Measurements from ENCODE around the gene DKKL1.

DKKL1 gene

DNA sequence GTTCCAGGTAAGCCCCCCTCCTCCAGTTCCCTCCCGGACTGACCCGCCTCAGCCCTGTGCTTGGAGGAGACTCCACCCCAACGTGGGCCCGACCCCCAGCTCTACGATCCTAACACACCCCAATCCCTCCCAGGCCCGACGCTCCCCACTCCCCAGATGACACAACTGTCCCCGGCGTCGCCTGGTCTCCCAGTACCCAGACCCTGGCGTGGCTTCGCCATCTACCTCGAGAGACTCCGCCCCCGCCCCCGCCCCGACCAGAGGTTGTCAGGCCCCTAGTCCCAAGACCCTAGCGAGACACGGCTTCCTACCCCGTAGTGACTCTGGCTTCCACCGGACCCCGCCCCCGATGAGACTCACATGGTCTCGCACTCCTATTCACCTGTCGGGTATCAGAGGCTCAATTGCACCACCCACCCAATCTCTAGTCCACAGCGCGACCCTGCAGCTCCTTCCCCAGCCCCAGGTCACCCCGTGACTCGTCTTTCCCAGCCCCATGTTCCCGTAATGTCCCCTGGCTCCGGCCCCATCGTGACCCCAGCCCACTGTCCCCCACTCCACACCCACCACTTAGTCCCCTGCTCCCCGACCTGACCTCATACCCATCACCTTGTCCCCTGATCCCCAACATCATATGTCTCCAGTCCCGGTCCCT is 25.5 kb upstream of the DKKL1 start:
- DNase-seq (ENCODE audit: low read depth, low spot score): no peak

DNA sequence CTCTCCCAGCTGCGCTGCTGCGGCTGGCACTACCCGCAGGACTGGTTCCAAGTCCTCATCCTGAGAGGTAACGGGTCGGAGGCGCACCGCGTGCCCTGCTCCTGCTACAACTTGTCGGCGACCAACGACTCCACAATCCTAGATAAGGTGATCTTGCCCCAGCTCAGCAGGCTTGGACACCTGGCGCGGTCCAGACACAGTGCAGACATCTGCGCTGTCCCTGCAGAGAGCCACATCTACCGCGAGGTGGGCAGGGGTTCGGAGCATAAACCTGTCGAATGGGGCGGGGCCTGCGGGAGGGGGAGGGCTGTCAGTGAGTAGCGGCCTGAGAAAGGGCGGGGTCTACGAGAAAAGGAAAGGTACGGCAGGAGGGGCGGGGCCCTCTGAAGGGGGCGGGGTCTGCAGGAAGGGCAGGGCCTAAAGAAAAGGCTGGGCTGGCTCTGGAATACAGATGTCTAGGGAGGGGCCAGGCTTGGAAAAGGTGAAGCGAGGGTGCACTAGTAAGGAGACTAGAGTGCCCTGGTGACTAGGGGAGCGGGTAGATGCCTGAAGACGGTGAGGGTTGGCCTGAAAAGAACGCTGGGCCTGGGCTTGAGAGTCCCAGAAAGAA is 24.9 kb upstream of the DKKL1 start:
- DNase-seq (ENCODE audit: low read depth, low spot score): no peak

DNA sequence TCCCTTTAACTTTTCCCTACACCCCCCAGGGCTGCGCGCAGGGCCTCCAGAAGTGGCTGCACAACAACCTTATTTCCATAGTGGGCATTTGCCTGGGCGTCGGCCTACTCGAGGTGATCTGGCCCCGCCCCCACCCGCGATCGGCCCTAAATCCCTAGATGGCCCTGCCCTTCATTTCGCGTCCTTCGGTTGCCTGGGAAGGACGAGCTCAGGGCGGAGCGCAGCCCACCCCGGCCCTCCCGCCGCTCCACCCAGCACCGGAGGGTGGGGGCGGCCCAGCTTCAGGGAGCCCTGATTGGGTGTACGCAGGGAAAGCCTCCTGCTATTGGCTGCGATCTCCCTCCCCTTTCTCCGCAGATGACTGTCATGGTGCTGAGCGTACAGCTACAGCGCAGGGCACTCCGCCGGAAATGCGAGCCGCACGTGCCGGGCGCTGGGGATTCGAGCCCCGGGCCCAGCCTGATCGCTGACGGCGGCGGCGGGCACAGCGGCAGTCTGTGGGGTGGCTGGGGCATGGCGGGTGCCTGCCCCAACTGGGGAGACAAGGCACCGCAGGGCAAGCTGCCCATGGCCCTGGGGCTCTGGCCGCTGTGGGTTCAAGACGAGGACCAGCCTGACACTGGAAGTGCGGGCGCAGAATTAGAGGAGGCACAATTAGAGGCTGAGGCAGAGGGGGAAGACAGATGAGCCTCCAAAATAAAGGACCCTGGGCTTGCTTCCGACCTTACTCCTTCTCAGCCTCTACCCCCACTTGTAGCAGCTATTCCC is 24.2 kb upstream of the DKKL1 start:
- DNase-seq (ENCODE audit: low read depth, low spot score): no peak

DNA sequence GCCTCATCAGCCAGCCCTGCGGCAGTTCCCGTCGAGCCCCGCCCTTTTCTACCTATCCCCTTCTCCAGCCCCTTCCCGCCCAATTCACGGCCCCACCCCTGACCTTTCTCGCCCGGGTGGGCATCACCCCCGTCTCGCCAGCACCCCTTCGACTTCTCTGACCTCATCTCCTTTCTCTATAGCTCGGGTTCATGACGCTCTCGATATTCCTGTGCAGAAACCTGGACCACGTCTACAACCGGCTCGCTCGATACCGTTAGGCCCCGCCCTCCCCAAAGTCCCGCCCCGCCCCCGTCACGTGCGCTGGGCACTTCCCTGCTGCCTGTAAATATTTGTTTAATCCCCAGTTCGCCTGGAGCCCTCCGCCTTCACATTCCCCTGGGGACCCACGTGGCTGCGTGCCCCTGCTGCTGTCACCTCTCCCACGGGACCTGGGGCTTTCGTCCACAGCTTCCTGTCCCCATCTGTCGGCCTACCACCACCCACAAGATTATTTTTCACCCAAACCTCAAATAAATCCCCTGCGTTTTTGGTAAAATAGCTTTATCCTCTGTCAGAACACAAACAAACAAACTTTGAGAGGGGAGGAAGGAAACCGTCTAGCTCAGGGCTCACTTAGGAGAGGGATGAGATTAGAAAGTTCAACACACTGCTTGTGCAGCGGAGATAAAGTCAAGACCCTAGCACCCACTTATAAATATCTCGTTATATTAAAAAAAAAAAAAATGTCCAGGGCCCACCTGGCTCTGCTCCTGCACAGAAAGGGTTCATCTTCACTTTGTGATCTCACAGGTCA is 23.4 kb upstream of the DKKL1 start:
- DNase-seq (ENCODE audit: low read depth, low spot score): no peak

DNA sequence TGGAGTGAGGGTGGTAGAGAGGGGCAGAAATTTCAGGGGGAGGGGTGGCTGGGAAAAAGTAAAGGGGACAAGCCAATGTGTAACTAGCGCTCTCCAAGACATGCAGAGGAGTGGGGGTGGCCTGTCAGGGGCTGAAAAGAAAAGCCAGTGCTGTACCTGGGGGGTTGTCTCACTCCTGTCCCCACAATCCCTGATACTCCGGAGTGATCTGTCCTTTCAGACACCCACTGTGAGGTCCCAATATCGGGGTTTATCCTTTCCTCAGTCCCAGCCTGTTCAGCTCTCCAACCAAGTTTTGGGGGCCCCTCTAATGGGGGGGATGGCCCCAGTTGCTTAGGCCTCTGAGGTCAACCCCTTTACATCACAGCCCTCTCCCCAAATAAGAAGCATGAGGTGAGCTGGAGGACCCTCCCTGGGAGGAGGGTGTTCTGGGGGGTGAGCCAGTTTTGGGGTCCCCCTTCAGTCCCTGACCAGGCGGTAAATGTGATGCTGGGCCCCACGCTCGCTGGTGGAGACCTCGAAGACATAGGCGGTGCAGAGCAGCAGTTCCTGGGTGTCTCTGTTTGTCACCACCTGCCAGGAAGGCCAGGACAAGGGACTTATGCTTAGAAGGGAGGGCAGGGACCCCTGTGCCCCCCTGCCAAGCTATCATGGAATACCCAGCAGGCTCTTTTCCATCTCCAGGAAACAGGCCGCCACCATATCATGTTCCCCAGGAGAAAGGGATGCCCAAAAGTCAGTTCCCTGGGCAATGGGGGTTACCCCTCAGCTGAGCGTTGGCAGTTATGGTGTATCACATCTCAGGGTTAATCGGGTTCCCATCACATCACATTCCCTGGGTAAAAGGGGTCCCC is 22.6 kb upstream of the DKKL1 start:
- no peak for DNase-seq (ENCODE audit: low read depth, low spot score)

DNA sequence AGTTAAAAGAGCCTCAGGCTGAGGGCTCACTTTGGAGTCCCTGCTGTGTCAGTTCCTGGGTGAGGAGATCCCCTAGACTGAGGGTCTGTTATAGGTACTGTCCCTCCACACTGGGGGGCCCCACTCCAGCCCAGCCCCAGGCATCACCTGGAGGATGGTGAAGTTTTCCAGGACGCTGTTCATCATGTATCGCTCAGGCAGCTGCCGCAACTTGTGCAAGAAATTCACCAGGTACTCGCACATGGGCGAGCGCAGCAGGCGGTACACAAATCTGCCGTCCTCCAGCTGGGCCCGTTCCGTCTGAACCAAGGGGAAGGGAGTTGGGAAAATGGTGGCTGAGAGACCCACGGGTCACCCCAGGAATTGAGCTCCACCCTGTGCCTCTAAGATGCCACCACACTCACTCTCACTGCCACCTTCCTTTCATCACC is 21.4 kb upstream of the DKKL1 start:
- DNase-seq (ENCODE audit: low read depth, low spot score): no peak

DNA sequence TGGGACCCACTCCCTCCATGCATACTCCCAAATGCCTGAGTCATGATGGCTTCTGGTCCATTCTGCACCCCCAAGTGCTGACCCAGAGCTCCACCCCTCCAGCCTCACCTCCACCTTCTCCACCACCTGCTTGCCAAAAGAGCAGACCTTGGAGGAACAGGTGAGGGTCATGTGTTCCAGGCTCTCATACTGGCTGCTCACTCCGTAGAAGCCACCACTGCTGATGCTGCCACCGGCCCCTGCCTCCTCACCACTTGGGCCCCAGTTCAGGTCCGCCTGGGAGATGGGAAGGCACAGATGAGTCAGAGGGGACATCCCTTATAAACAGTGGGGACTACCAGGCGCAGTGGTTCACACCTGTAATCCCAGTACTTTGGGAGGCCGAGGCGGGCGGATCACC is 20.6 kb upstream of the DKKL1 start:
- DNase-seq (ENCODE audit: low read depth, low spot score): no peak

DNA sequence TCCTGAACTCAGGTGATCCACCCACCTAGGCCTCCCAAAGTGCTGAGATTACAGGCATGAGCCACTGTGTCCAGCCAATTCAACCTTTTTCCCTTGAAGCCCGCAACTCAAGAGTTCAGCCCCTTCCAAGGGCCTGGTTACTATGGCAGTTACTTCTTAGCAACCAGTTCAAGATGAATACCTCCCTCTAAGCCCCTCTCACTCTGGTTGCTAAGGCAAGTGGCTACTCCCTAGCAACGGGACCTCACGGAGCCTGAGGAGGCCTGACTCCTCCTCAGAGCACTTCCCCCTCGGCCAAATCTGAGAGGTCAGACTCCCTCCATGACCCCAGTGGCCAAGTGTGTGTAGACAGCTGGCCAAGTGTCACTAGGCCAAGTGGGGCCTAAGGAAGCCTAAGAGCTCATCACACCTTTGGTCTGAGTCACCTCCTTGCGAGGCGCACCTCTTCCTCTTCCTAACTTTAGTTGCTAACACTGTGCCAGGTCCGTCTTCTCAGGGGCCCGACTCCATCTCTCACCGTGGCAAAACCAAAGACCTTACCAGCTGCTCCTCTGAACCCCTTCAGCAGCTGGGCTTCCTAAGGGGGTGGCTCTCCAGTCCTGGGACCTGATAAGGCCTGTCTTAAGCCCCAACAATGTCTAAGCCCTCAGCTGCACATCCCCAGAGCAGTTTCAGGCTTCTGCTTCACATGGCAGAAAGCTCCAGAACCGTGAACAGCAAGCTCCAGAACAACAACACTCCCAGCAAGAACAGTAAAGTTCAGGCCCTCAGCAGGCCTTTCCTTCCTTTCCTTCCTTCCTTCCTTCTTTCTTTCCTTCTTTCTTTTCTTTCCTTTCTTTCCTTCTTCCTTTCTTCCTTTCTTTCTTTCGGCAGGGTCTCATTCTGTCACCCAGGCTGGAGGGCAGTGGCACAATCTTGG is 18.9 kb upstream of the DKKL1 start:
- no peak for DNase-seq (ENCODE audit: low read depth, low spot score)

DNA sequence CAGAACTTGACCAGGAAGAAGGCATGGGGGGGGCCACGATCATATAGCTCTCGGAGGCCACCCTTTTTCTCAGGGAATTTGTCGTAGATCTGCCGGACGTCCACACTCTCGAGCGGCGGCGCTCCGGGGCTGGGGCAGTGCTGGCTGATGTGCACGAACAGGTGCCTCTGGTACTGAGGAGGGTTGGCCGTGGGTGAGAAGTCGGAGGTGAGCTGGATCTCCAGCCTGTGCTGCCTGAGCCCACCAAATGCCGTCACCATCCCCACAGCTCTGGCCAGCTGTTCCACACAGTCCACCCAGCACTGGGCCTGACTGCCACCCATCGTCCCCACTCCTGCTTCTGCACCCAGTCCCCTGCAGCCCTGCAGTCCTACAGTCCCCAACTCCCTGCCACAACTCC is 16.5 kb upstream of the DKKL1 start:
- DNase-seq (ENCODE audit: low read depth, low spot score): no peak

DNA sequence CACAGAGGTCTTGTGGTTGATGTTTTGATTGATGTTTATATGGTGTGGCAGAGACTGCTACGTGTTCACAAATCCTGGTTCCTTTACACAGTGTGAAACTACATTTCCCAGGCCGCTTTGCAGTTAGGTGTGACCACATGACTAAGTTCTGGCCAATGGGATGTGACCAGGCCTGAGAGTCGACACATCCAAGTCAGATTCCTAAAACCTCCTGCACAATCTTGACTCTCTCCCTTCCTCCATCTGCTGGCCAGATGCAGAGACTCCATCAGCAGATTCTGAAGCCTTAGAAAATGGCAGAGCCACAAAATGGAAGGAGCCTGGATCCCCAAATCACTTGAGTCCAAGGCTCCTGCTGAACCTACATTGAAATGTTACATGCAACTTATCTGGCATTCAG is 15.8 kb upstream of the DKKL1 start:
- no peak for DNase-seq (ENCODE audit: low read depth, low spot score)

DNA sequence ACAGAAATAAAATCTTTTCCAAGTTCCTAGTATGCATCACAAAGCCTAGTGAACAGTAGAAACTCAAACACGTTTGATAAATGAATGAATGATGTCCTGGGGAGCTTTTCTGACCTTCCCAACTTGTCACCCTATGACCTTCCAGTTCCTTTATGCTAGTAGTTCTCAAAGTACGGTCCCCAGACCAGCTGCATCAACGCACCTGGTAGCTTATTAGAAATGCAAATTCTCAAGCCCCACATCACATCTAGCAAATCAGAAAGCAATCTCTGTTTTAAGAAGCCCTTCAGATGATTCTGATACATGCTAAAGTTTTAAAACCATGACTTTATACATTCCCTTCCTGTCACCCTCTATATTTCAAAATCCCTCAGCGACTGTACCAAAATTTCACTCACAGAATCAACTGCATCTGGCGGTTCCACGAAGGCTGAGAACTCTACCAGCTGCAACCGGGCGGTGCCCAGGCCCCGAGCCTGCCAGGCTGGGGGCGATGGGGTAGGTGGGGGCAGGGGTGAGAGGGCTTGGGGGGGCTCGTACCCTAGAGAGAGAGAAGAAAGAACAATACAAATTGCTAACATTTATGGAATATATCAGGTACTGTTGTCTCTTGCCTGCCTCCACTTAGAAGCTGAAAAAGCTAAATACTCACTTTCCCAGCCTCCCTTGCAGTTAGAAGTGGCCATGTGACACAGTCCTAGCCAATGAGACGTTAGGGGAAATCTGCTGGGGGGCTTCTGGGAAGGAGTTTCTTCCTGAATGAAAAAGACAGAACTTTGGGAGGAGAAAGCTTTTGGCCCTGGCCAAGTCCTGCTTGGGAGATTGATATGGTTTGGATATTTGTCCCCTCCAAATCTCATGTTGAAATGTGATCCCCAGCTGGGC is 15.1 kb upstream of the DKKL1 start:
- no peak for DNase-seq (ENCODE audit: low read depth, low spot score)

DNA sequence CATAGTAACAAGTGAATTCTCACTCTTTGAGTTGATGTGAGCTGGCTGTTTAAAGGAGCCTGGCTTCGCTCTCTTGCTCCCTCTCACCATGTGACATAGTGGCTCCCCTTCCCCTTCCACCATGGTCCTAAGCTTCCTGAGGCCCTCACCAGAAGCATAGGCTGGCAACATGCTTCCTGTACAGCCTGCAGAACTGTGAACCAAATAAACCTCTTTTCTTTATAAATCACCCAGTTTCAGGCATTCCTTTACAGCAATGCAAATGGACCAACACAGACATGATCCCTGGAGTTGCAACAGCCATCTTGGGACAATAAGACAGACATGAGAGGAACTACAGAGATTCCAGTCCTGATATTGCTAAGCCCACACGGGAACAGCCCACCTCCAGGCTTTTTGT is 14.1 kb upstream of the DKKL1 start:
- DNase-seq (ENCODE audit: low read depth, low spot score): no peak

DNA sequence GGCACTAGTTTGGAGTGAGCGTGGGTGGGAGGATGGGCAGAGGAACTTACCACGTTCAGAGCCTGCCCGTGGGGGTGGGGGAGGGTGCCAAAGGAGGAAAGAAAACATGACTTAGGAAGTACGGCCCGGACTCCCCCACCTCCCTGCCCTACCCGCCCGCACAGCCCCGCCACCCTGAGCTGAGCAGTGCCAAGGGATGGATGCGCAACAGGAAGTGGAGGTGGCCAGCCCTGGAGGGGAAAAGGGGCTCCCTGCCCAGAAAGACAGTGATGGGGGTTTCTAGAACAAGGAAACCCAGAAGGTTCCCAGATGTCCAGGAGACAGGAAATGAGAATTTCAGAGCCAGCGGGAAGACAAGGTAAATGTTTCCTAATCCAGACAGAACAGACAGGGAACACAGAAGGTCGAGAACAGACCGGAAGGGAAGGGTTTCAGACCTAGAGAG is 7.7 kb upstream of the DKKL1 start:
- no peak for DNase-seq (ENCODE audit: low read depth, low spot score)

DNA sequence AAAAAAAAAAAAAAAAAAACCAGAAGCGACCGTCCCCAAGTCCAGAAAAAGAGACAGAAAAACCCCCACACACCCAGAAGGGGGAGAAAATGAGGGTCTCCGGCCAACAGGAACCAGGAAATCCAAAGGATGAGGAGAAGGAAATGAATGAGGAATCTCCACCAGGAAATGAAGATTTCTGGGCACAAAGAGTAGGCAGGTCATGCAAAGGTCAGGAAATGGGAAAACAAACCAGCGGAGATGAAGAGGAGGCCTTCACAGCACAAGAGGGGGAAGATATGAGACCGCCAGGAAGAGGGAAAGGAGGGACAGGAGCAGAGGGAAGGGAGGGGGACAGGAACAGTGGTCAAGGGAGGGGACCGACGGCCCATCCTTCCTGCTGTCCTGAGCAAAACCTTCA is 7.3 kb upstream of the DKKL1 start:
- DNase-seq (ENCODE audit: low read depth, low spot score): no peak

DNA sequence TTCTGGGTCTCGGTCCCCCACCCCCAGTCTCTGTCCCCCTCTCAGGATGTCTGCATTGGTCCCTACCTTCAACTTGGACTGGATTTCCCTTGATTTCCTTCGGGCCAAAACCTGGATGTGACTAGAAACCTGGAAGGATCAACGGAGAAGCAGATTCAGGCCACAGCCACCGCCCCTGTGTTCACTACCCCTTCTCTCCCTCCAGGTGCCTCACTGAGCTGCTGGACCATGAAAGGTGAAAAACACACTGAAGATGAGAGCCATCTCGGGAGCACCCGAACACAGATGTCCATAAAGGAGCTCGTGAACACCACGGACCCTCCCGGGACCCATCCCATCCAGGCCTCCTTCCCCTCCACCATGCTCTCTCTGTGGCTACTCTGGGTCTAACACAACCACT is 6.5 kb upstream of the DKKL1 start:
- DNase-seq (ENCODE audit: low read depth, low spot score): no peak

DNA sequence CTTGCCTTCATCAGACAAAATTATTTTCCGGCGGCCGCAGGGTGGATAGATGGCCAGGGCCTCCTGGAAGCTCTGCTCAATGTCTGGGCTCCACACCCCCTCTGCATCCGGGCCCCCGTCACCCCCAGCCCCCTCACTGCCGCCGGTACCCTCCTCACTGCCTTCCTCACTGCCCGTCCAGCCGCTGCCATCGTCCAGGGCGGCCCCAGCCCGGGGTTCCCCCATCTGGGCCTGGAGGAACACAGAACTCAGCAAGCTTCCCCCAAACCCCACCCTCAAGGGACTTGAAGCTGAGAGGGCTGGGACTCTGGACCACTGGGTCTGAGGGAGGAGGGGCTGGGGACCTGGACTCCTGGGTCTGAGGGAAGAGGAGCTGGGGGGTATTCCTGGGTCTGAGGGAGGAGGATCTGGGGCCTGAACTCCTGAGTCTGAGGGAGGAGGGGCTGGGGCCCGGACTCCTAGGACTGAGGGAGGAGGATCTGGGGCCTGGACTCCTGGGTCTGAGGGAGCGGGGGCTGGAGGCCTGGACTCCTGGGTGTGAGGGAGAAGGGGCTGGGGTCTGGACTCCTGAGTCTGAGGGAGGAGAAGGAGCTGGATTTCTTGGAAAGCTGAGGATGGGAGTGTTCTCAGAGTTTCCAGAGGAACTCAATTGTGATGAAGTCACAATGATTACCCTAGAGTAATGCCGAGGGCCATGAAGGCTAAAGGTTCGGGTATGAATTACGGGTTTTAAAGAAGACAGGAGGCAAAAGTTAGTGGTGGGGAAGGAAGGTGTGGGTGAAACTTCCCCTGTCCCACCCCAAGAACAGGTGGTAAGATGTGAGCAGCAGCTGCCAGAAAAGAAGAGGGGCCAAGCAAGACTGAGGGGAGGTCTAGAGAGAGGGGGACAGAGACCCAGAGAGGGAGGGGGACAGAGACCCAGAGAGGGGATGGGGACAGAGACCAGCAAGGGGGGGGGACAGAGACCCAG is 3.5 kb upstream of the DKKL1 start:
- DNase-seq (ENCODE audit: low read depth, low spot score): no peak

DNA sequence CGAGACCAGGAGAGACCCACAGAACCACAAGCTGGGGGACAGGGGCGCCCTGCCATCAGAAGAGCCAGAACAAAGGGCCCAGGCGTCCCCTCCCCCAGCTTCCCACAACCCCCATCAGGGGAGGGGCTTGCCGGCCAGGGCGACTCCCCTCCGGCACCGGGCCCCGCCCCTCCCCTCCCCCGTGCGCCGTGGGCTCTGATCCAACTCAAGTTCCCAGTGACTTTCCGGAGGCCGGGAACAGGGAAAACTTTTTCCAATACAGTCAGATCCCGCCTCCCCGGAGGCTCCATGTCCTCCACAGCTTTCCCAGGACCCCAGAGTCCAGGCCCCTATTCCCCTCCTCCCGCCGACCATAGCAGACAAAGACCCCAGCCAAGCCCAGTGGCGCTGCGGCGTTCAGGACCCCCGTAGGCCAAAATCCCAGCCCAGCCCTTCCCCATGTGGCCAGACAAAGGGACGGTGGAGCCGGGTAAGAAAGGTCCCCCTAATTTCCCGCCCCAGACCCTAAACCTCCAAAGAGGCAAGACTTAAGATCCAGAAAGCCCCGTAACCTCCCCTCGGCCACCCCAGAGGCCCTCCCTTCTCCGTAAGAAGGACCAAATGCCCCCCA is 2.1 kb upstream of the DKKL1 start:
- peak; percentile 78 for DNase-seq (ENCODE audit: low read depth, low spot score)
